Measurements from ENCODE around the gene FEZF1.

DNA sequence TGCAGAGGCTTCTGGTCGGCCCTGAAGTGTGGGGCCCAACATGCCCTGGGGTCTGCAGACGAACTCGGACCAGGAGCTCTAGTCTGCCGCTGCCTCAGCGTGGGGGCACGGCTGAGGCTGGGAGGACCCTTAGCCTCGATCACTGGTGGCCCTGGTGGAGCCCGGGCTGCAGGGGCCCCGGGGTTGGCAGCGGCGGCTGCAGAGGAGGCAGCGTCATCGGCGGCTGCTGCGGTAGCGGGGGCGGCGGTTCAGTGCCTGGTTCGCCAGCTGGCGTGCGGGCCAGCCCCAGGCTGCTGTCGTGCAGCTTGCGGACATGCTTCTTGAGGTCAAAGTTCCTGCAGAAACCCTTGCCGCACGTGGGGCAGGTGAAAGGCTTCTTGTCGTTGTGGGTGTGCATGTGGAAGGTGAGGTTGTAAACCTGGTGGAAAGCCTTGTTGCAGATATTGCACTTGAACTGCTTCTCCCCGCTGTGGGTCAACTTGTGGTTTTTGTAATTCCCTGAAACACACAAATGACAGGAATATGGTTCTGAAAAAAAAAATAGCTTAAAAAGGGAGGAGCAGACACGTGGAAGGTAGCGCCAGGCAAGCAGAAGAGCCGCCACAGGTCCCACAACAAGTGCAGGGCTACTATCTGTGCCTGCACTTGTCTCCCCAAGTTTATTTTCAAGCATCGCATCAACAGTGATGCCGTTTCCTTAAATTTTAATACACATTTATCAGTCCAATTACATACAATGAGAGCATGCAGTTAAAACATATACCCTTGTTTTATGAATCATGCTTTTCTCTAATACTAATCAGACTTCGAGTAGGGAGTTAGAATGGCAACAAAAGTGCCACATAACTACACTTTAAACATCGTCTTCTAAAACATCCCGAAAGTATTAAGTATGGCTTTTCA, 2.4 kb downstream of the FEZF1 start:
- TF ChIP-seq RCOR1 (IDR thresholded peaks at IDR 0.05; ENCODE audit: insufficient replicate concordance, low read length): no peak
- TF ChIP-seq, protein P1, sequence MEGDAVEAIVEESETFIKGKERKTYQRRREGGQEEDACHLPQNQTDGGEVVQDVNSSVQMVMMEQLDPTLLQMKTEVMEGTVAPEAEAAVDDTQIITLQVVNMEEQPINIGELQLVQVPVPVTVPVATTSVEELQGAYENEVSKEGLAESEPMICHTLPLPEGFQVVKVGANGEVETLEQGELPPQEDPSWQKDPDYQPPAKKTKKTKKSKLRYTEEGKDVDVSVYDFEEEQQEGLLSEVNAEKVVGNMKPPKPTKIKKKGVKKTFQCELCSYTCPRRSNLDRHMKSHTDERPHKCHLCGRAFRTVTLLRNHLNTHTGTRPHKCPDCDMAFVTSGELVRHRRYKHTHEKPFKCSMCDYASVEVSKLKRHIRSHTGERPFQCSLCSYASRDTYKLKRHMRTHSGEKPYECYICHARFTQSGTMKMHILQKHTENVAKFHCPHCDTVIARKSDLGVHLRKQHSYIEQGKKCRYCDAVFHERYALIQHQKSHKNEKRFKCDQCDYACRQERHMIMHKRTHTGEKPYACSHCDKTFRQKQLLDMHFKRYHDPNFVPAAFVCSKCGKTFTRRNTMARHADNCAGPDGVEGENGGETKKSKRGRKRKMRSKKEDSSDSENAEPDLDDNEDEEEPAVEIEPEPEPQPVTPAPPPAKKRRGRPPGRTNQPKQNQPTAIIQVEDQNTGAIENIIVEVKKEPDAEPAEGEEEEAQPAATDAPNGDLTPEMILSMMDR (conservative IDR thresholded peaks at IDR 0.05; ENCODE audit: low read depth, low read length): no peak
- TF ChIP-seq POLR2A (IDR thresholded peaks at IDR 0.05; ENCODE audit: low read depth, low read length): no peak
- TF ChIP-seq RAD21 (IDR thresholded peaks at IDR 0.05; ENCODE audit: low read length): no peak
- no peak for TF ChIP-seq SMC3 (IDR thresholded peaks at IDR 0.05; ENCODE audit: low read depth, low read length)
- no peak for TF ChIP-seq MXI1 (IDR thresholded peaks at IDR 0.05; ENCODE audit: borderline replicate concordance, low read depth, low read length)
- no peak for TF ChIP-seq CEBPB (IDR thresholded peaks at IDR 0.05; ENCODE audit: low read depth, low read length)
- TF ChIP-seq RFX5 (IDR thresholded peaks at IDR 0.05; ENCODE audit: low read depth, low read length): no peak
- TF ChIP-seq NFE2L2 (IDR thresholded peaks at IDR 0.05; ENCODE audit: low read depth, low read length): no peak
- TF ChIP-seq MAFK (IDR thresholded peaks at IDR 0.05; ENCODE audit: low read depth, low read length): no peak
- TF ChIP-seq, protein P2, sequence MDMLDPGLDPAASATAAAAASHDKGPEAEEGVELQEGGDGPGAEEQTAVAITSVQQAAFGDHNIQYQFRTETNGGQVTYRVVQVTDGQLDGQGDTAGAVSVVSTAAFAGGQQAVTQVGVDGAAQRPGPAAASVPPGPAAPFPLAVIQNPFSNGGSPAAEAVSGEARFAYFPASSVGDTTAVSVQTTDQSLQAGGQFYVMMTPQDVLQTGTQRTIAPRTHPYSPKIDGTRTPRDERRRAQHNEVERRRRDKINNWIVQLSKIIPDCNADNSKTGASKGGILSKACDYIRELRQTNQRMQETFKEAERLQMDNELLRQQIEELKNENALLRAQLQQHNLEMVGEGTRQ (IDR thresholded peaks at IDR 0.05; ENCODE audit: low read depth, low read length): no peak
- TF ChIP-seq, protein P3, sequence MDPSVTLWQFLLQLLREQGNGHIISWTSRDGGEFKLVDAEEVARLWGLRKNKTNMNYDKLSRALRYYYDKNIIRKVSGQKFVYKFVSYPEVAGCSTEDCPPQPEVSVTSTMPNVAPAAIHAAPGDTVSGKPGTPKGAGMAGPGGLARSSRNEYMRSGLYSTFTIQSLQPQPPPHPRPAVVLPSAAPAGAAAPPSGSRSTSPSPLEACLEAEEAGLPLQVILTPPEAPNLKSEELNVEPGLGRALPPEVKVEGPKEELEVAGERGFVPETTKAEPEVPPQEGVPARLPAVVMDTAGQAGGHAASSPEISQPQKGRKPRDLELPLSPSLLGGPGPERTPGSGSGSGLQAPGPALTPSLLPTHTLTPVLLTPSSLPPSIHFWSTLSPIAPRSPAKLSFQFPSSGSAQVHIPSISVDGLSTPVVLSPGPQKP (IDR thresholded peaks at IDR 0.05; ENCODE audit: borderline replicate concordance, low read depth, low read length): no peak

All from IMR-90 (cell line).